Naive thymus-derived CD8-positive, alpha-beta T cell (primary cell): Measurements from ENCODE around the gene GATA3. TPM values are rescaled to one million over a fixed set of nuclear protein-coding genes. Genes with fewer than 3 reads are reported as not detected.

Experiments
- ATAC-seq, 2 donors: fragments of 150-1000 bp; cut with Tn5 transposase in 1 of 2; sonication (Bioruptor Pico), chemical (Tn5 transposase) in 1 of 2; 1 replicate in 1 of 2; 2 replicates in 1 of 2; pipeline ENCODE4 v1.10.0; 2021; ENCODE audit warnings: mild to moderate bottlenecking in 2 of 2, moderate library complexity in 2 of 2
- POLR2A ChIA-PET: fragments of 350-600 bp; sonication (Branson Sonifier 250); formaldehyde crosslinking; loops from one replicate; lab custom pipeline; 2021; ENCODE audit warnings: antibody characterized with exemption; lab: Charles Lee
- DNase-seq, 10 donors: peaks; one replicate each; pipeline versions ENCODE4 v3.0.0 to v3.0.0-alpha.2; 2020 to 2022
- H3K27ac Mint-ChIP-seq, 10 donors: one replicate each; pipeline ENCODE4 v1.8.0; 2020 to 2022; ENCODE audit warnings: mild to moderate bottlenecking in 10 of 10, mixed read lengths in 10 of 10, moderate library complexity in 4 of 10, inconsistent platforms in 1 of 10
- H3K27me3 Mint-ChIP-seq, 5 donors: one replicate each; pipeline ENCODE4 v1.8.0; 2021 to 2022; ENCODE audit warnings: mixed read lengths in 5 of 5
- H3K36me3 Mint-ChIP-seq, 3 donors: one replicate each; pipeline ENCODE4 v1.8.0; 2020 to 2022; ENCODE audit warnings: mixed read lengths in 3 of 3, mild to moderate bottlenecking in 2 of 3, inconsistent platforms in 1 of 3
- H3K4me1 Mint-ChIP-seq, 4 donors: one replicate each; pipeline ENCODE4 v1.8.0; 2021 to 2022; ENCODE audit warnings: mixed read lengths in 4 of 4
- H3K4me3 Mint-ChIP-seq, 10 donors: one replicate each; pipeline ENCODE4 v1.8.0; 2020 to 2022; ENCODE audit warnings: mild to moderate bottlenecking in 10 of 10, mixed read lengths in 10 of 10, moderate library complexity in 6 of 10, inconsistent platforms in 1 of 10
- H3K9me3 Mint-ChIP-seq, 9 donors: one replicate each; pipeline ENCODE4 v1.8.0; 2020 to 2022; ENCODE audit warnings: mixed read lengths in 9 of 9, mild to moderate bottlenecking in 3 of 9, inconsistent platforms in 1 of 9, moderate library complexity in 1 of 9
- polyA plus RNA-seq, 3 donors: library from polyadenylated mRNA; unstranded; fragments of 300-500 nt; fragmentation: Illumina TruSeq; gene quantifications; one replicate each; pipeline ENCODE4 v1.2.3, GENCODE V29; 2021
- total RNA-seq, 8 experiments: library from RNA in 2 of 8; stranded (reverse) in 2 of 8; gene quantifications; one replicate each; pipeline ENCODE4 v1.2.3 and lab custom pipeline; 2021 to 2026

GATA3 gene
- total and polyA plus RNA-seq, 5 experiments from 2014 or later, result 20.5 to 27.7 (median 23.9) TPM

- Mint-ChIP-seq H3K4me3 (no peak overlapping the region), H3K27me3 (peaks cover 61 to 93% (median 81%) of the 10 kb centered on the region in 5 donors), H3K9me3 (peaks cover 0 to 19% (median 12%) of the 10 kb centered on the region in 9 donors), H3K4me1 (peaks cover 34 to 65% (median 46%) of the 10 kb centered on the region in 4 donors), H3K36me3 (peaks cover 3 to 12% (median 8%) of the 10 kb centered on the region in 3 donors), H3K27ac (no peak overlapping the region)
- POLR2A ChIA-PET, result no interaction called here
- ATAC-seq (no peak), DNase-seq (peak in 1 of 10 donors; percentile 9)
Observed at GRCh38 chr10:8040651-8041050, 13.8 kb upstream of the GATA3 start.

DNA sequence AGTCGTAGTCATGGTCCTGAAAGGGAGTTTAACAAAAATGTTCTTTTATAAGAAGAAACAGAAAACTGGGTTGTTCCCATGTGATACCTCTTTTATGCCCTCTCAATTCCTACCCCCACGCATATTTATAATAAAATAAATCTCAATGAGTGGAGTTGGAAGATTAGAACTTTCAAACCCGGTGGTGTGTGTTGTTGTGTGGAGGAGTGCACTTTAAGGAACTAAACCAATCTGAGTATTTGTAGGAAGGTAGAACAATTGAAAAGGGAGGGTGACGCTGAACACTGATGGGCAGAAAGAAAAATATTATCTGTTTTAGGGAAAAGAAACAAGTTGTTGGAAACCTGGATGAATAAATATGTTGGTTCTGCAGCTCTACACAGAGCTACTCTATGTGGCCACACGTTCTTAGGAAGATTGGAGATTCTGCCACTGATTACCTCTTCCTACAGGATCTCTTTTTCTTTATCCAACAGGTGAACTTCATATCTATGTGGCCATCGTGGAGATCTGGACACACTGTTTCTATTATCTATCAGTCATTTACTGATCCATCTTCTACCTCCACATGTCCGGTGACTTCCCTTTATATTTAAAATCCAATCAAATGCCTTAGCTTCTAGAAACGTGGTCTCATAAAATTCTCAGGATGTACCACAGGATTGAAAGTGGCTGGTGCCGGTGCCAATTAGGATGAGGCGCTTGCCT is 13.1 kb upstream of the GATA3 start:
- peaks cover 0 to 19% (median 12%) of the 10 kb centered on the region in 9 donors for H3K9me3 Mint-ChIP-seq
- ATAC-seq, result no peak
- H3K4me3 Mint-ChIP-seq, result peak overlapping the region in 1 of 10 donors; percentile 58
- H3K4me1 Mint-ChIP-seq, result peaks cover 40 to 71% (median 53%) of the 10 kb centered on the region in 4 donors
- H3K27me3 Mint-ChIP-seq, result peaks cover 68 to 99% (median 85%) of the 10 kb centered on the region in 5 donors
- H3K27ac Mint-ChIP-seq, result peak overlapping the region in 3 of 10 donors; percentile 15 to 40 (median 24)
- POLR2A ChIA-PET, result interaction anchor here (1.2 kb wide), 1 partner anchor 406 kb away, joined by 3 read pairs; no protein-coding TSS in a partner anchor
- H3K36me3 Mint-ChIP-seq, result peaks cover 3 to 12% (median 8%) of the 10 kb centered on the region in 3 donors
- DNase-seq, result peak in 1 of 10 donors; percentile 12

DNA sequence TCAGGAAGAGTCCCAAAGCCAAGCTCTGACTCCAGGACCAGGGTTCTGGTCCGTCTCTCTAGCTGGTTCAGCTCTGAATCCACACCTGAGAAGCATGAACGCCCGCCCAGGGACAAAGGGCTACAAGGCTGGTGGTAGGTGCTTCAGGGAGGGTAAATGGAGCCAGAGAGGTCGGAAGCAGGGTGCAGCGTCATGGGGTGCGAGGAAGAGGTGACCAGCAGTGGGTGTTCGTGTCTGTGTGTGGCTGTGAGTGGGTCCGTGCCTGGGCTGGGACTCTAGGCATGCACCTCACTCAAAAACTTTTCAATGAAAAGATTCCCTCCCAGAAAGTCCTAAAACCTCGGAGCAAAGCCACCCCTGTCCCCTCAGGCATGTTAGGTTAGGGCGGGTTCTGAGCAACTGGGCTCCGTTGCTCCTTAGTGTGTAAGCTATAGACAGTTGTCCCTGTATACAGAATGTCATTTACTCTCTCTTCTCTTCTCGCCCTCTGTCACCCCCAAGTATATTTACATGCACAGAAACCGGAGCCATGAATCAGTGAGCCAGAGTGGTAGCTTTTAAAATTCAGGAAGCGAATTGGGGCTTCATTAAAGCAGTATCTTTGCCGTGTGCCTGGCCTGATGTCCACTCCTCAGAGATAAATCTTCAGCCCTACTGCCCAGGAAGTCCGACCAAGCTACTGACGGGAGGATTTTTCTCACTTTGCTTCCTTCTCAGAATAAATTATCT is 12.3 kb upstream of the GATA3 start:
- peaks cover 72 to 100% (median 89%) of the 10 kb centered on the region in 5 donors for H3K27me3 Mint-ChIP-seq
- DNase-seq (peak in 2 of 10 donors; percentile 9 to 56), ATAC-seq (no peak)
- peak overlapping the region in 3 of 10 donors; percentile 28 to 61 (median 58) for H3K4me3 Mint-ChIP-seq
- POLR2A ChIA-PET, result interaction anchor here (0.5 to 1.3 kb wide), 3 partner anchors 11 to 405 kb away, joined by 3 to 6 read pairs (median 3); no protein-coding TSS in a partner anchor
- peak overlapping the region in 3 of 10 donors; percentile 15 to 76 (median 50) for H3K27ac Mint-ChIP-seq
- peaks cover 0 to 19% (median 12%) of the 10 kb centered on the region in 9 donors for H3K9me3 Mint-ChIP-seq
- H3K4me1 Mint-ChIP-seq, result peaks cover 45 to 77% (median 55%) of the 10 kb centered on the region in 4 donors
- peaks cover 3 to 12% (median 8%) of the 10 kb centered on the region in 3 donors for H3K36me3 Mint-ChIP-seq

- peak overlapping the region in 1 of 10 donors; percentile 76 for H3K27ac Mint-ChIP-seq
- no peak for ATAC-seq
- H3K4me3 Mint-ChIP-seq, result peak overlapping the region; percentile 24 to 61 (median 51)
- peaks cover 70 to 100% (median 90%) of the 10 kb centered on the region in 5 donors for H3K27me3 Mint-ChIP-seq
- H3K4me1 Mint-ChIP-seq, result peaks cover 42 to 77% (median 57%) of the 10 kb centered on the region in 4 donors
- POLR2A ChIA-PET, result interaction anchor here (0.5 to 1.3 kb wide), 3 partner anchors 10 to 404 kb away, joined by 3 to 6 read pairs (median 3); no protein-coding TSS in a partner anchor
- H3K9me3 Mint-ChIP-seq, result peaks cover 0 to 18% (median 12%) of the 10 kb centered on the region in 9 donors
- H3K36me3 Mint-ChIP-seq, result peaks cover 3 to 12% (median 8%) of the 10 kb centered on the region in 3 donors
- DNase-seq, result peak in 1 of 10 donors; percentile 17
Observed at GRCh38 chr10:8042721-8043568, 11.5 kb upstream of the GATA3 start.

DNA sequence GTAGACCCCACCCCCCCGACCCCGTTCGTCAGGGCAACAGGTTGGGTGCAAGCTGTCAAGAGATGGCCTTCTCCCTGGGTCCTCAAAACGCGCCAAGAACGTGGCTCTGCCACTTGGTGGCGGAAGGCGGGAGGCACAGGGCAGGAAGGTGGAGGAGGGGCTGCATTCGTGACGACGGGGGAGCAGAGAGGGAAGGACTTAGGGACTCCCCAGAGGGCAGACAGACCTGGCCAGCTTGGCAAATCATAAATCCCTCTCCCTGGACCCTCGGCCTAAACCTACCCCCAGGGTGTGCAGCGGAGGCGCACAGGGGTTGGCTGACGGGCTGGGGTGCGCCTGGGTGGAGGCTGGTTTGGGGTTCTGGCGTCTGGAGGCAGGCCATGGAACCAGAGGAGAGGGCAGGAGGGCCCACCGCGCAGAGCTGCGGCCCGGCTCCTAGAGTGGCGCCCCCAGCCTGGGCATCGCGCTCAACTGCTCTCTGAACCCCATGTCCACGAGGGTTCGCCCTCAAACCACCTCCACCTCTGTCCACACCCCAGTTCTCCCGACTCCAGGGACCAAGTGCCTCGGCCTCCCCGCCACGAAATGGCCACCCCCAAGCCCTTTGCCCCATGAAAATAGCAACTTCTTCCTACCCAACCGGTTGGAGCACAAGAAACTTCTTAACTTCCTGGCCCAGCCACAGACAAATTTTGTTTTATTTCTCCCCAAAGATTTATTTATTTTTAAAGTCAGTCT is 10.8 kb upstream of the GATA3 start:
- Mint-ChIP-seq H3K4me3 (peak overlapping the region; percentile 9 to 81 (median 62)), H3K9me3 (peaks cover 0 to 11% (median 5%) of the 10 kb centered on the region in 9 donors), H3K4me1 (peaks cover 38 to 77% (median 57%) of the 10 kb centered on the region in 4 donors), H3K36me3 (peaks cover 3 to 6% (median 6%) of the 10 kb centered on the region in 3 donors), H3K27ac (peak overlapping the region in 3 of 10 donors; percentile 12 to 49 (median 40)), H3K27me3 (peaks cover 62 to 100% (median 84%) of the 10 kb centered on the region in 5 donors)
- ATAC-seq (peak; percentile 19 to 55), DNase-seq (peak in 5 of 10 donors; percentile 26 to 72 (median 48))
- POLR2A ChIA-PET, result interaction anchor here (1.3 kb wide), 1 partner anchor 9 kb away, joined by 6 read pairs; no protein-coding TSS in a partner anchor

DNA sequence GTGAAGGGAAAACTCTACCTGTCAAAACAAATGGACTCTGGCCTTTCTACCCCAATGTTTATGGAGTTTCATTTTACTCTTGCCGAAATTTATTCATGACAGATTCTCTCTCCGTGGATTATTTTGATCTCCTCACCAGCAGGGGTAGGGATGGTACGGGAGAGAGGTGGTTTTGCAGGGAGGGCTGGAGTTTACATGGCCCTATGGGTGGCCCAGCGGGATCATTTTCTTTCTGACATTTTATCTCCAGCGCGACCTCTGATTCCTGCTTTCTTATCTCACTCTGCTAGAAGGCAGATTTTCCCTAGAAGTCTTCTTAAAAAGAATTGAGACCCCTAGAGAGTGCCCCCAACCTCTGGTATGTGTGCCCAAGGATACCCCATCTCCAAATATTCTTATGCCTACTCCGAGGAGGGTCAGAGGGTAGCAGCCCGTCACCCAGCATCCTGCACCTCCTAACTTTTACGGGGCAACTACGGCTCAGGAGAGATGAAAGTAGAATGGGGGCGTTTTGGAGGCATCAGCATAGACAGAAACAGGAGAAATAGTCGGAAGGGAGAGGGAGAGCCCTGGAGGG is 10.1 kb upstream of the GATA3 start:
- peaks cover 2 to 8% (median 3%) of the 10 kb centered on the region in 3 donors for H3K36me3 Mint-ChIP-seq
- H3K4me3 Mint-ChIP-seq, result peak overlapping the region; percentile 16 to 81 (median 62)
- peaks cover 0 to 8% (median 1%) of the 10 kb centered on the region in 9 donors for H3K9me3 Mint-ChIP-seq
- peaks cover 38 to 83% (median 62%) of the 10 kb centered on the region in 4 donors for H3K4me1 Mint-ChIP-seq
- peak overlapping the region in 3 of 10 donors; percentile 12 to 59 (median 49) for H3K27ac Mint-ChIP-seq
- H3K27me3 Mint-ChIP-seq, result peaks cover 58 to 99% (median 82%) of the 10 kb centered on the region in 5 donors
- DNase-seq (peak in 2 of 10 donors; percentile 21 to 29), ATAC-seq (no peak)
- POLR2A ChIA-PET, result no interaction called here

GRCh38 chr10:8044908-8045725 is 9.4 kb upstream of the GATA3 start:
- H3K27ac Mint-ChIP-seq, result peak overlapping the region in 2 of 10 donors; percentile 18 to 23
- POLR2A ChIA-PET, result no interaction called here
- H3K4me3 Mint-ChIP-seq, result peak overlapping the region; percentile 54 to 69 (median 62)
- peaks cover 38 to 86% (median 63%) of the 10 kb centered on the region in 4 donors for H3K4me1 Mint-ChIP-seq
- H3K36me3 Mint-ChIP-seq, result peaks cover 0 to 8% (median 3%) of the 10 kb centered on the region in 3 donors
- ATAC-seq, result peak in 1 of 2 donors; percentile 22
- peaks cover 0 to 6% (median 0%) of the 10 kb centered on the region in 9 donors for H3K9me3 Mint-ChIP-seq
- H3K27me3 Mint-ChIP-seq, result peaks cover 53 to 92% (median 76%) of the 10 kb centered on the region in 5 donors
- DNase-seq, result peak in 2 of 10 donors; percentile 16 to 29

- DNase-seq, result peak in 2 of 10 donors; percentile 15 to 36
- peaks cover 0 to 6% (median 0%) of the 10 kb centered on the region in 9 donors for H3K9me3 Mint-ChIP-seq
- POLR2A ChIA-PET, result no interaction called here
- H3K4me1 Mint-ChIP-seq, result peaks cover 38 to 92% (median 66%) of the 10 kb centered on the region in 4 donors
- peak overlapping the region in 3 of 10 donors; percentile 10 to 45 (median 23) for H3K27ac Mint-ChIP-seq
- ATAC-seq, result no peak
- H3K27me3 Mint-ChIP-seq, result peaks cover 48 to 84% (median 76%) of the 10 kb centered on the region in 5 donors
- H3K36me3 Mint-ChIP-seq, result peaks cover 0 to 4% (median 3%) of the 10 kb centered on the region in 3 donors
- peak overlapping the region in 9 of 10 donors; percentile 33 to 69 (median 62) for H3K4me3 Mint-ChIP-seq
Observed at GRCh38 chr10:8045726-8046494, 8.6 kb upstream of the GATA3 start.
